Immature natural killer cell (primary cell): ENCODE results near the gene ZDHHC14. TPM values are rescaled to one million over a fixed set of nuclear protein-coding genes. Genes with fewer than 3 reads are reported as not detected.

Experiments
- DNase-seq, 3 donors: peaks; one replicate each; pipeline ENCODE4 v3.0.0; 2022; ENCODE audit warnings: mixed read lengths in 1 of 3
- H3K27ac Mint-ChIP-seq, 6 donors: one replicate each; pipeline ENCODE4 v1.8.0; 2020; ENCODE audit warnings: mixed read lengths in 6 of 6, mild to moderate bottlenecking in 5 of 6, inconsistent platforms in 4 of 6, moderate library complexity in 3 of 6
- H3K27me3 Mint-ChIP-seq, 3 donors: one replicate each; pipeline ENCODE4 v1.8.0; 2020 to 2021; ENCODE audit warnings: low read depth in 3 of 3, mild to moderate bottlenecking in 3 of 3, mixed read lengths in 3 of 3, moderate library complexity in 3 of 3, inconsistent platforms in 1 of 3
- H3K36me3 Mint-ChIP-seq, 3 donors: one replicate each; pipeline ENCODE4 v1.8.0; 2020; ENCODE audit warnings: mixed read lengths in 3 of 3, inconsistent platforms in 2 of 3, mild to moderate bottlenecking in 2 of 3
- H3K4me1 Mint-ChIP-seq, 2 donors: one replicate each; pipeline ENCODE4 v1.8.0; 2020; ENCODE audit warnings: inconsistent platforms in 2 of 2, mild to moderate bottlenecking in 2 of 2, mixed read lengths in 2 of 2, moderate library complexity in 1 of 2
- H3K4me3 Mint-ChIP-seq, 5 donors: one replicate each; pipeline ENCODE4 v1.8.0; 2020; ENCODE audit warnings: mild to moderate bottlenecking in 5 of 5, mixed read lengths in 5 of 5, inconsistent platforms in 3 of 5, moderate library complexity in 3 of 5
- H3K9me3 Mint-ChIP-seq, 6 donors: one replicate each; pipeline ENCODE4 v1.8.0; 2020; ENCODE audit warnings: mild to moderate bottlenecking in 6 of 6, mixed read lengths in 6 of 6, inconsistent platforms in 4 of 6, moderate library complexity in 3 of 6
- polyA plus RNA-seq, 3 donors: library from polyadenylated mRNA; unstranded; fragments of 300-500 nt; fragmentation: Illumina TruSeq; gene quantifications; one replicate each; pipeline ENCODE4 v1.2.3, GENCODE V29; 2021

Gene ZDHHC14
- polyA plus RNA-seq, 3 donors from 2014 or later: 3.1 to 4.2 (median 3.4) TPM

DNA sequence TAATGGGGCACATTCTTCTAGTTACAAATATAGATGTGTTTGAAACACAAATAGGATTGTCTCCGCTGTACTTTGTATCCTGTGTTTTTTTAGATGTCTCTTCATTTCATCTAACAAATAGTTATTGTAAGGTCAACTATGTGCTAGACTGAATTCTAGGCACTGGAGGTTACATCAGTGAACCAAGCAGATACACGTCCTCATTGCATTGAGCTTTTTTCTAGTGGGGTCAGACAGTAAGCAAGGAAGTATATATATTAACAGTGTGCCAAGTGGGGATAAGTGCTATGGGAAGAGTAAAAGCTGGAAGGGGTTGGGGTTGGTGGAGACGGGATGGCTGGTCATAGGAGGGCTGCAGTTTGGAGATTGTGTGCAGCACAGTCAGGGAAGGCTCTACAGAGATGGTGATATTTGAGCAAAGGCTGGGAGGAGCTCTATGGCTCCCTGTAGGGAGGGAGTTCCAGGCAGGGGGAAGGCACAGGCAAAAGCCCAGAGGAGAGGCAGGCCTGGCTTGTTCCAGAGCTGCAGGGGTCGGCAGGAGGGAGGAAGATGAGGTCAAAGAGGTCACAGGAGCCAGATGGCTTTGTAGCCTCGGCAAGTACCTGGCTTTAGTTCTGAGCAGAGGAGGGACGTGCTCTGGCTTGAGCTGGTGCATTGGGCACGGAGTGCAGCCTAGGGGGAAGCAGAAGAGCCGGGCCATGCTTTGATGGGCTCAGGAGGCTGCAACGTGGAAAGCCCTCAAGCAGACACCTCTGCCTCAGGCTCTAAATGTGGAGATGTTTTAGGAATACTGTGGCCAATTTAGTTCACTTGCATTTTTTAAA lies 152.3 kb downstream of the ZDHHC14 start:
- peaks cover 0 to 6% (median 0%) of the 10 kb centered on the region in 3 donors for H3K36me3 Mint-ChIP-seq
- H3K4me3 Mint-ChIP-seq: peak overlapping the region in 4 of 5 donors; percentile 12 to 47 (median 28)
- H3K27ac Mint-ChIP-seq: peak overlapping the region; percentile 52 to 91 (median 84)
- no peaks in the 10 kb centered on the region for H3K9me3 Mint-ChIP-seq
- peaks cover 64 to 70% of the 10 kb centered on the region in 2 donors for H3K4me1 Mint-ChIP-seq
- DNase-seq: no peak
- H3K27me3 Mint-ChIP-seq: no peaks in the 10 kb centered on the region

DNA sequence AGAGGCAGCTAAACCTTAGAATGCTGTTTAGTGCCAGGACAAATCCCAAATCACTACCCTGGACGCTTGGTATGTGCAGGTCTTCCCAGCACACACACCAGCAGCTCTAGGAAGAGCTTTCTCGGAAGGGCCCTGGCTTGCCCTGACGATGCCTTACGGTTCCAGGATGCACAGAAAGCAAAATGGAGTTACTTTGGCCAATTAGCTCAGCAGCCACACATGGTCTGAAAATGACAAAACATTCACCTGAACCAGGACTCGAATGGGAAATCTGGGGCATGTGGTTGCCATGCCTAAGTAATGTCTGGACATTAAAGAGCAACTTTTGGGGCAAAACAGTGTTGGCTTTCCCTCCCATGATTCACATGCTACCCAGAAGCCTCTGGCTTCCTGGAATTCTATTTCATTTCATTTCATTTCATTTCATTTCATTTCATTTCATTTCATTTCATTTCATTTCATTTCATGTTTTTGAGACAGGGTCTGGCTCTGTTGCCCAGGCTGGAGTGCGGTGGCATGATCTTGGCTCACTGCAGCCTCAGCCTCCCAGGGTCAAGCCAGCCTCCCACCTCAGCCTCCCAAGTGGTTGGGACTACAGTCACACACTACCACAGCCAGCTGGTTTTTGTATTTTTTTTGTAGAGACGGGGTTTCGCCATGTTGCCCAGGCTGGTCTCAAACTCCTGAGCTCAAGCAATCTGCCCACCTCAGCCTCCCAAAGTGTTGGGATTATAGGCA lies 153.3 kb downstream of the ZDHHC14 start:
- H3K27me3 Mint-ChIP-seq: peaks cover 0 to 2% (median 0%) of the 10 kb centered on the region in 3 donors
- peaks cover 66 to 70% of the 10 kb centered on the region in 2 donors for H3K4me1 Mint-ChIP-seq
- no peak for DNase-seq
- no peaks in the 10 kb centered on the region for H3K9me3 Mint-ChIP-seq
- H3K36me3 Mint-ChIP-seq: peaks cover 0 to 6% (median 0%) of the 10 kb centered on the region in 3 donors
- peak overlapping the region in 4 of 5 donors; percentile 26 to 85 (median 76) for H3K4me3 Mint-ChIP-seq
- H3K27ac Mint-ChIP-seq: peak overlapping the region; percentile 91 to 98 (median 96)

GRCh38 chr6:157534977-157535339 lies 154.0 kb downstream of the ZDHHC14 start:
- peaks cover 0 to 6% (median 0%) of the 10 kb centered on the region in 3 donors for H3K36me3 Mint-ChIP-seq
- H3K27ac Mint-ChIP-seq: peak overlapping the region; percentile 91 to 98 (median 96)
- no peak for DNase-seq
- H3K4me1 Mint-ChIP-seq: peaks cover 71 to 74% of the 10 kb centered on the region in 2 donors
- H3K4me3 Mint-ChIP-seq: peak overlapping the region; percentile 71 to 85 (median 82)
- H3K27me3 Mint-ChIP-seq: peaks cover 0 to 2% (median 0%) of the 10 kb centered on the region in 3 donors
- H3K9me3 Mint-ChIP-seq: no peaks in the 10 kb centered on the region

DNA sequence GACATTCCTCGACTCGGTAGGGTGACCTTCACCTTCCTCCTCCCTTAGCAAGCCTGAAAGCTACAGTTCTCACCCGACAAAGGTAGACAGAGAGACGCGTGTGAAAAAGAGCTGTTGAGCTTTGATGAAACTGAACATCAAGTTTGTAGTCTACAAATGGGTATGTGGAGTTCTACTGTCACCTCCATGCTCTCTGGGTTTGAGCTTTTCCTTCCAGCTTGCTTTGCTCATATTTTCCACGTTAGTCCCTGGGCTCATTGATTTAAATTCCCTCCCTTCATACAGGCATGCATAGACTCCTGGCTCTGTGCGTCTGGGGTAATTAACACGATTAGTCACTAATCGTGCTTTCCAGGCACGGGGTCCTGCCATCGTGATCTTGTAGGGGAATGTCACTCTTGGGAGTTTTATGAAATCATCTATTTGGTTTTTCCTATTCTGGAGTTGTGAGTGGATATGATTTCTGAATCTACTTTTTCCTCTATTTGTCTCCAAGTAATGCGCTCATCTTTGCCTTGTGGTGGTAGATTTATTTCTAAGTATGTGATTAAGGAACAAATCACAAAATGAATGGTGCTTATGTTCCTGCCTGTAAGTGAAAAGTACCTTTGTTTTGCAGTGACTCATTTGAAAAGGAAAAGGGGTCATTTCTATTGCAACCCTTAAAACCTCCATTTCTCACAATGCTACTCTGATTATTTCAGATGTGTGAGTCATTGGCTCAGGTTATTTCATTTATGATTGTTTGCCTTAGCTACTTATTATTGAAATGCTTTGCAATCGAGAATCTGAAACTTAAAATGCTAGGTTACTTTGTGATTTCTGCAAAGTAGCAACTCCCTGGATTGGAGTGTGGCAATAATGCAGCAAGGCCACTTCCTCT lies 154.6 kb downstream of the ZDHHC14 start:
- H3K27ac Mint-ChIP-seq: peak overlapping the region; percentile 91 to 98 (median 96)
- H3K27me3 Mint-ChIP-seq: peaks cover 0 to 2% (median 0%) of the 10 kb centered on the region in 3 donors
- peaks cover 0 to 6% (median 0%) of the 10 kb centered on the region in 3 donors for H3K36me3 Mint-ChIP-seq
- H3K4me3 Mint-ChIP-seq: peak overlapping the region; percentile 71 to 85 (median 82)
- peak; percentile 20 to 77 (median 70) for DNase-seq
- H3K4me1 Mint-ChIP-seq: peaks cover 71 to 78% of the 10 kb centered on the region in 2 donors
- no peaks in the 10 kb centered on the region for H3K9me3 Mint-ChIP-seq

- peaks cover 0 to 6% (median 0%) of the 10 kb centered on the region in 3 donors for H3K36me3 Mint-ChIP-seq
- H3K27me3 Mint-ChIP-seq: peaks cover 0 to 2% (median 0%) of the 10 kb centered on the region in 3 donors
- peak overlapping the region; percentile 71 to 85 (median 82) for H3K4me3 Mint-ChIP-seq
- H3K9me3 Mint-ChIP-seq: no peaks in the 10 kb centered on the region
- H3K27ac Mint-ChIP-seq: peak overlapping the region; percentile 91 to 98 (median 96)
- peaks cover 71 to 78% of the 10 kb centered on the region in 2 donors for H3K4me1 Mint-ChIP-seq
- DNase-seq: peak in 1 of 3 donors; percentile 84
These were observed 155.2 kb downstream of the ZDHHC14 start for GRCh38 chr6:157536223-157536545.

DNA sequence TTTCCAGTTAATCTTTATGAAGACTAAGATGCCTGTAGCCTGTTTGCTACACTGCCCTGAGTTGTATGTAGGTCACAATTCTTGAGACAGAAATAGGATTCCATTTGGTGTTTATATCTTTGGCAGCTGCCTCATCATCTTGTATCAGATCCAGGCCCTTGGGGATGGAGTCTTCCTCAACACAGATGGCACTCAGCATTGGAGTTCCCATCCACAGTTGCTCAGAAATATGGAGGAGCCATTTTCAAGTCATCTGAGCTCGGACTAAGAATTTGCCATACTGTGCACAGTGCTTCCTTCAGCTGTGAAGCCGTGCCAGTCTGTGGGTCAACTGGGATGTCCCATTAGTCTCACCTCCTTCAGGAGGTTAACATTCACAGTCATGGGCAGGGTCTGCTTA lies 156.6 kb downstream of the ZDHHC14 start:
- Mint-ChIP-seq H3K27me3 (peaks cover 0 to 2% (median 0%) of the 10 kb centered on the region in 3 donors), H3K36me3 (peaks cover 5 to 10% (median 10%) of the 10 kb centered on the region in 3 donors), H3K9me3 (no peaks in the 10 kb centered on the region), H3K27ac (peak overlapping the region; percentile 89 to 99 (median 95)), H3K4me3 (peak overlapping the region; percentile 34 to 82 (median 64)), H3K4me1 (peaks cover 71 to 76% of the 10 kb centered on the region in 2 donors)
- no peak for DNase-seq

DNA sequence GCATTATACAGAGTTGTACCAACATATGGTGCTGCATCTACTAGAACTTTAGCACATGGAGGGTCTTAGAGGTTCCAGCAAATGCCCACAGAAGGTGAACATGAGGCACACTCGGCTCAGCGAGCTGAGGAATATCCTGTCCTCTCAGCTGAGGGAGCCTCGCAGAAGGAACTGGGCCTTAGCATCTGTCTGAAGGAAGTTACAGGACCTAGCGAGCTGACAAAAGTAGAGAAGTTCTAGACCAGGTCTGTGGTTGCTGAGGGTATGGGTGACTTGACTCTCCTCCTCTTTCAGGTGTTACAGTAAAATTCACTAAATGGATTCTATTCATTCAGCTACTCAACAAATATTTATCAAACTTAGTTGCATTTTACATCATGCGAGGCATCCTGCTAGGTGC lies 157.2 kb downstream of the ZDHHC14 start:
- peak overlapping the region; percentile 89 to 99 (median 95) for H3K27ac Mint-ChIP-seq
- peaks cover 7 to 10% (median 8%) of the 10 kb centered on the region in 3 donors for H3K36me3 Mint-ChIP-seq
- H3K27me3 Mint-ChIP-seq: peaks cover 0 to 2% (median 0%) of the 10 kb centered on the region in 3 donors
- H3K4me1 Mint-ChIP-seq: peaks cover 68 to 70% of the 10 kb centered on the region in 2 donors
- peak overlapping the region; percentile 13 to 82 (median 64) for H3K4me3 Mint-ChIP-seq
- peak in 2 of 3 donors; percentile 20 to 28 for DNase-seq
- H3K9me3 Mint-ChIP-seq: no peaks in the 10 kb centered on the region

DNA sequence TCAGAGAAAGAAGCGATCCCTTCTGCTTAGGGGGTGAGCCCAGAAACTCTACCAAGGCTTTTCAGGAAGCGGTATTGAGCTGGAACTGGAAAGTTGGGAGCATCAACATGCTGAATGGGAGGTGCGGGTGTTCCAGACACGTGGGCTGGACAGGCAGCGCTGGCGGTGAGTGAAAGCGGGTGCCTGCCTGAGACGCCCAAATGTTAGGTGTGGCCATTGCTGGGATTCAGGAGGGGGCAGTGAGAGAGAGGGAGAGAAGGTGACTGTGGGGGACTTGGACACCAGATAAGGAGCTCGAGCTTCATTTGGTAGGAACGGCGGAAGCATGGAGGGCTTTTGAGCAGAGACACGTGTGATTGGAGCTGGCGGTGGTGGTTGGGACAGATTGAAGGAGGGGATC lies 157.7 kb downstream of the ZDHHC14 start:
- no peak for DNase-seq
- H3K4me1 Mint-ChIP-seq: peaks cover 63 to 65% of the 10 kb centered on the region in 2 donors
- peaks cover 8 to 14% (median 11%) of the 10 kb centered on the region in 3 donors for H3K36me3 Mint-ChIP-seq
- no peaks in the 10 kb centered on the region for H3K9me3 Mint-ChIP-seq
- peaks cover 0 to 2% (median 0%) of the 10 kb centered on the region in 3 donors for H3K27me3 Mint-ChIP-seq
- H3K27ac Mint-ChIP-seq: peak overlapping the region; percentile 89 to 99 (median 95)
- H3K4me3 Mint-ChIP-seq: peak overlapping the region; percentile 13 to 82 (median 64)

- Mint-ChIP-seq H3K27me3 (peaks cover 0 to 2% (median 0%) of the 10 kb centered on the region in 3 donors), H3K4me1 (peaks cover 58 to 59% of the 10 kb centered on the region in 2 donors), H3K36me3 (peaks cover 8 to 16% (median 12%) of the 10 kb centered on the region in 3 donors), H3K9me3 (no peaks in the 10 kb centered on the region), H3K27ac (peak overlapping the region; percentile 49 to 99 (median 70)), H3K4me3 (peak overlapping the region in 2 of 5 donors; percentile 3 to 68)
- DNase-seq: no peak
These were observed 158.4 kb downstream of the ZDHHC14 start for GRCh38 chr6:157539421-157539822.

DNA sequence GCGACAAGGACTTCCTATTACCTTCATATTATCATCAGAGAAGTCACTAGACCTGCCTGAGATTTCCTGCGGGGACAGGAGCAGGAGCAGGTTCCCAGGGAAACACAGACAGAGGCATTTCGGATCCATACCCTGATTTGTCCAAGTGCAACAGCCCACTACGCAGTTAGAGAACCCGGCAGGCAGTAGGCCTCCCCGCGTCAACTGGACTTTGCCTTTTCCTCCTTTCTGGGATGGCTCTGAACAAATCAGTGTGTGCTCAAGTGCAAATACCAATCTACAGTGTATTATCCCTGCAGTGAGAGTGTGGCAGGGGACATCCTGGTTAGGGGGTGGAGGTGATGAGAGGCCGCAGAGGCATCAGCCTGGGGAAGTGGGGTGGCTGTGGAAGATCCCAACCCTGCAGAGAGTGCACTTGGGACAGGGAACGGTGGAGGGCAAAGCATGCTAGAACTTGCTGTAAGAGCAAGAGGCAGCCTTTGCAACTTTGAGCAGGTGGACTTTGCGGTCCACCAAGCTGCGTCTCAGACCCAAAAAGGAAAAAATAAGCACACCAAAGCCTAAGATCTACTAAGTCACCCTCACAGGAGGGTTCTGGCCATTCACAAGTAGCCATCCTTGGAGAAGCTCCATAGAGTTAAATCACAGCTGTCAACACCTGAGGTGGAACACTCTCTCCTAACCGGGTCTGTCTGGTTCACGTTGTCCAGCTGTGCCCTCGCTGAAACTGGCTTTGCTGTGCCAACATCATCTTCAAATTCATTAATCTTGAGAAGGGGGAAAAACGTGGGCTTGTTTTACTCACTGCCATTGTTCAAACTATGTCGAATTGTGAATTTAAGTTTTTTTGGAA lies 159.1 kb downstream of the ZDHHC14 start:
- Mint-ChIP-seq H3K27ac (peak overlapping the region in 5 of 6 donors; percentile 49 to 99 (median 58)), H3K4me1 (peaks cover 51 to 53% of the 10 kb centered on the region in 2 donors), H3K9me3 (no peaks in the 10 kb centered on the region), H3K36me3 (peaks cover 15 to 23% (median 17%) of the 10 kb centered on the region in 3 donors), H3K27me3 (peaks cover 0 to 2% (median 0%) of the 10 kb centered on the region in 3 donors), H3K4me3 (peak overlapping the region in 1 of 5 donors; percentile 3)
- no peak for DNase-seq

DNA sequence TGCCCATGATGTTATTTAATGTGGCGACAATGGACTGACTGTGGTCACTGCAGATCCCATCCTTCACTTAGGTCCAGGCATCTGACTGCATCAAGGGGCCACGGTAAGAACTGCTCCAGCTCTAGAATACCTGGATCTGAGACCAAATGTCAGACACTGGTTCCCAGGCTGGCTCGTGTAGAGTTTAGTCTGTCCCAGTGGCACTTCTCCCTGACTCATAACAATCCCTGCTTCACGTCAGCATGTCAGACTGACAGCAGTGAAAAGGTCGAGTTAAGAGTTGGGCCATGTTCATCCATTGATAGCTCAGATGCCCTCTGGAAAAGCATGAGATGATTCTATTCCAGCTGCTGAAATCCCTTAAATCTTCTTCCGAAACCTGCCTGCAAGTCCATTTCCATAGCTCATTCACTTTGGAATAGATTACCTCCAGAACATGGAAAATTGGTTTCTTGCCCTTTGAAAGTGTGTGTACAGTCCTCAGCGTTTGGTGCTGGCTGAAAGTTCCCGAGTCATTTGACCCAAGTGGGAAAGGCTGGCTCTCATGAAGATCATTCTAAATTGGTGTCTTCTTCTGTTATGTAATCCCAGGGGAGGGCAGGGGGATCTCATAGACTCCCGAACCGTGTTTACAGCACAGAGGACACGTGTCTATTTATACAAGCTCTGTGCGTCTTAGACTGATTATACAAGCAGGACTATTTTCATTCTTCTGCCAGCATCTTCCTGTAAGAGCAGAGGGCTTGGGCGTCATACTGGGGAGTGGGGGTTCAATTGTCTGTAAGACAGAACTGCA lies 160.8 kb downstream of the ZDHHC14 start:
- no peaks in the 10 kb centered on the region for H3K9me3 Mint-ChIP-seq
- H3K4me1 Mint-ChIP-seq: peaks cover 35 to 36% of the 10 kb centered on the region in 2 donors
- peaks cover 21 to 31% (median 23%) of the 10 kb centered on the region in 3 donors for H3K36me3 Mint-ChIP-seq
- no peak for DNase-seq
- peaks cover 0 to 2% (median 0%) of the 10 kb centered on the region in 3 donors for H3K27me3 Mint-ChIP-seq
- H3K27ac Mint-ChIP-seq: peak overlapping the region in 3 of 6 donors; percentile 23 to 53 (median 32)
- H3K4me3 Mint-ChIP-seq: peak overlapping the region in 1 of 5 donors; percentile 13
